DOHH2 (cell line): ENCODE measurements around the gene SLC37A1.

Experiments used
- H3F3A ChIP-seq: fragments of 200-600 bp; sonication (generic), shearing (Covaris generic); 2 replicates; pipeline ENCODE4 v1.6.0; 2016; ENCODE audit warnings: antibody characterized with exemption, mild to moderate bottlenecking; ENCODE audit not compliant: control insufficient read depth, insufficient read depth
- H3K27ac ChIP-seq: fragments of 200-600 bp; sonication (generic); 2 replicates; pipeline ENCODE4 v1.5.1; 2014; ENCODE audit warnings: low read depth, mild to moderate bottlenecking, low read length, moderate library complexity
- H3K27me3 ChIP-seq: fragments of 200-600 bp; sonication (generic); 2 replicates; pipeline ENCODE4 v1.6.1; 2014; ENCODE audit warnings: mild to moderate bottlenecking, low read length, mixed read lengths; ENCODE audit not compliant: control insufficient read depth
- H3K36me3 ChIP-seq: fragments of 200-600 bp; sonication (generic); 2 replicates; pipeline ENCODE4 v1.6.1; 2014; ENCODE audit warnings: mild to moderate bottlenecking, low read length, moderate library complexity, mixed read lengths; ENCODE audit not compliant: control insufficient read depth
- H3K4me1 ChIP-seq: fragments of 200-600 bp; sonication (generic); 2 replicates; pipeline ENCODE4 v1.6.1; 2014; ENCODE audit warnings: mild to moderate bottlenecking, low read length, mixed read lengths; ENCODE audit not compliant: control insufficient read depth
- H3K4me2 ChIP-seq: fragments of 200-600 bp; sonication (generic); 2 replicates; pipeline ENCODE4 v1.6.0; 2014; ENCODE audit warnings: mild to moderate bottlenecking, low read length, moderate library complexity
- H3K4me3 ChIP-seq: fragments of 200-600 bp; sonication (generic); 2 replicates; pipeline ENCODE4 v1.5.1; 2014; ENCODE audit warnings: mild to moderate bottlenecking, low read length, mixed read lengths
- H3K79me2 ChIP-seq: fragments of 200-600 bp; sonication (generic); 2 replicates; pipeline ENCODE4 v1.6.1; 2014; ENCODE audit warnings: mild to moderate bottlenecking, low read length, mixed read lengths; ENCODE audit not compliant: control insufficient read depth
- H3K9me2 ChIP-seq: fragments of 200-600 bp; sonication (generic); replicated peaks from 2 replicates; pipeline ENCODE4 v1.6.1; 2014; ENCODE audit warnings: mild to moderate bottlenecking, low read length, mixed read lengths; ENCODE audit not compliant: control insufficient read depth
- H3K9me3 ChIP-seq: fragments of 200-600 bp; sonication (generic); 2 replicates; pipeline ENCODE4 v1.6.1; 2014; ENCODE audit warnings: antibody characterized with exemption, low read length, mixed read lengths; ENCODE audit not compliant: control insufficient read depth, insufficient read depth
- H4K20me1 ChIP-seq: fragments of 200-600 bp; sonication (generic); 2 replicates; pipeline ENCODE4 v1.6.0; 2014; ENCODE audit warnings: low read depth, mild to moderate bottlenecking, antibody characterized with exemption, low read length, moderate library complexity; ENCODE audit not compliant: control insufficient read depth, insufficient read depth
- CTCF ChIP-seq: fragments of 200-600 bp; sonication (generic); IDR thresholded peaks from one replicate; pipeline ENCODE4 v1.5.1; 2014; ENCODE audit warnings: antibody characterized with exemption, mild to moderate bottlenecking, low read depth, low read length; ENCODE audit not compliant: poor library complexity, severe bottlenecking
- EZH2phosphoT487 ChIP-seq: fragments of 200-600 bp; sonication (generic); IDR thresholded peaks from 2 replicates; pipeline ENCODE4 v1.6.1; 2017; ENCODE audit warnings: borderline replicate concordance, mild to moderate bottlenecking, antibody characterized with exemption, low read length, moderate library complexity, mixed read lengths

The SLC37A1 gene

GRCh38 chr21:42538479-42539275 lies 25.0 kb downstream of the SLC37A1 start:
- TF ChIP-seq CTCF (no peak), EZH2phosphoT487 (no peak)
- Histone ChIP-seq H3K79me2 (peaks cover 12% of the 10 kb centered on the region), H3K36me3 (peaks cover 49% of the 10 kb centered on the region), H3K27ac (peak overlapping the region; percentile 99), H3F3A (peaks cover 41% of the 10 kb centered on the region), H3K4me1 (peaks cover 54% of the 10 kb centered on the region), H3K9me2 (no peaks in the 10 kb centered on the region), H3K4me3 (0 out of 2 replicates have a peak overlapping the region, but pooled peaks have one; percentile 81), H4K20me1 (no peaks in the 10 kb centered on the region), H3K9me3 (no peaks in the 10 kb centered on the region), H3K27me3 (no peaks in the 10 kb centered on the region), H3K4me2 (peak overlapping the region; percentile 95)

- Histone ChIP-seq H3K9me2 (no peaks in the 10 kb centered on the region), H4K20me1 (no peaks in the 10 kb centered on the region), H3K4me2 (peak overlapping the region; percentile 95; the same call in 1 of the 2 replicates), H3K36me3 (peaks cover 42% of the 10 kb centered on the region), H3K4me1 (peaks cover 51% of the 10 kb centered on the region), H3K4me3 (no peak overlapping the region), H3K27ac (no peak overlapping the region), H3K9me3 (no peaks in the 10 kb centered on the region), H3F3A (peaks cover 39% of the 10 kb centered on the region), H3K27me3 (no peaks in the 10 kb centered on the region), H3K79me2 (peaks cover 5% of the 10 kb centered on the region)
- TF ChIP-seq EZH2phosphoT487 (no peak), CTCF (no peak)
These were observed 25.7 kb downstream of the SLC37A1 start for GRCh38 chr21:42539342-42539741.

- TF ChIP-seq EZH2phosphoT487 (no peak), CTCF (peak; percentile 36)
- no peaks in the 10 kb centered on the region; the same call in 1 of the 2 replicates for H3K79me2 ChIP-seq
- peaks cover 45% of the 10 kb centered on the region for H3K4me1 ChIP-seq
- H3K27ac ChIP-seq = no peak overlapping the region
- no peaks in the 10 kb centered on the region for H3K9me3 ChIP-seq
- no peaks in the 10 kb centered on the region for H3K9me2 ChIP-seq
- H3K4me3 ChIP-seq = no peak overlapping the region
- H3F3A ChIP-seq = peaks cover 33% of the 10 kb centered on the region
- no peak overlapping the region for H3K4me2 ChIP-seq
- H3K27me3 ChIP-seq = no peaks in the 10 kb centered on the region
- H4K20me1 ChIP-seq = no peaks in the 10 kb centered on the region
- H3K36me3 ChIP-seq = peaks cover 38% of the 10 kb centered on the region
These were observed 26.3 kb downstream of the SLC37A1 start for GRCh38 chr21:42539931-42540343.
